ENCODE data around the gene MMRN2.

Gene MMRN2

GRCh38 chr10:86968994-86969355 is 11.6 kb upstream of the MMRN2 start:
- no peak for DNase-seq

DNA sequence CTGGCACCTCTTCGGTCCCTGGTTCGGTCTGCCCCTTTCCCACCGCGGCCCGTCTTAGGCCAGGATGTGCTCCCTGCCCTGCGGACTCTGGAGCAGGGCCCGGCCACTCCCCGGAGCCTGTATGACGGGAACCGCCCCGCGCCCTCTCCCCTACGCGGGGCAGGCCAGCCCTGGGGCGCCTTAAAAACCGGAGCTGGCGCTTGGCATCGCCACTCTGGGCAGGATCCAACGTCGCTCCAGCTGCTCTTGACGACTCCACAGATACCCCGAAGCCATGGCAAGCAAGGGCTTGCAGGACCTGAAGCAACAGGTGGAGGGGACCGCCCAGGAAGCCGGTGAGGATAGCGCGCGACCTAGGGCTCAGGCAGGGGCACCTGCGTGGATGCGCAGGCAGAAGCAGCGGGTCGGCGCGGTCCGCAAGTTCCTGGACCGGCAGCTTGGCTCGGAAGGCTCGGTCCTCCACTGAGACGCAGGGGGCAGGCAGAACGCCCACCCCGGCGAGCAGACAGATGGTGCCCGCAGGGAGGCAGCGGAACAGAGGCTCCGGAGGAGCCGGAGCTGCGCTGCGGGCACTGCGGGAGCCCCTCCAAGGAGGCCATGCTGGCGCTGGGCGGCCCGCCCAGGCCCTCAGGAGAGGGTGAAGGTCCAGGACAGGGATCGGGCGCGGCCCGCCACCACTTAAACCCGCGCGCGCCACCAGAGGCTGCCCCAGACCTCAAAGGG is 11.0 kb upstream of the MMRN2 start, which contains the start of gene ADIRF:
Gene ADIRF, plus strand, starts transcription at position 212 of the 723 bp plus-strand sequence. Its CDS starts 63 bp downstream, at position 275.
- DNase-seq = peak; percentile 18

GRCh38 chr10:86967481-86967941 is 10.1 kb upstream of the MMRN2 start:
- no peak for DNase-seq

DNA sequence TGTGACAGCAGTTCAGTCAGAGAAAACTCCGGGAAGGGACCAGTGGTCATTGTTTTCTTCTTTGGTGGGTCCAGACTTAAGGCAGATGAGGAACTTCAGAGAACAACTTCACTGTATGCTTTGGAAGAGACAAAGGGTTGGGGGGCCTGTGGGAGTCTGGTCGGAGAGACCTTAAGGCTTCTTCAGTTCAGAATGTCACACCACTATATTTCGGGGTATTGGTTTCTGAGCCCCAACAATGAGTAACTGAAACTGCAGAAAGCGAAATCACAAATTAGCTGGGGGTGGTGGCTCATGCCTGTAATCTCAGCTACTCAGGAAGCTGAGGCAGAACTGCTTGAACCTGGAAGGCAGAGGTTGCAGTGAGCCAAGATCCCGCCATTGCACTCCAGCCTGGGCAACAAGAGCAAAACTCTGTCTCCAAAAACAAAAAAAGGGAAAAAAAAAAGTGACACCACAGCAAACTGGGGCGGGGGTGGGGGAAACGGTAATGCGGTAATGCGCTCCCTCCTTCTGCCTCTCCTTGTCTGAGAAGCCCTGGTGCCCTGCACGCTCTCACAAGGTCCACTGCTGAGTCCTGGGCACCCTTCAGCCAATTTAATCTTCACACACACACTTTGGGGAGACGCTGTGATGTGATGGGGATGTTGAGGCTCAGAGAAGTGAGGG is 8.7 kb upstream of the MMRN2 start:
- no peak for DNase-seq

DNA sequence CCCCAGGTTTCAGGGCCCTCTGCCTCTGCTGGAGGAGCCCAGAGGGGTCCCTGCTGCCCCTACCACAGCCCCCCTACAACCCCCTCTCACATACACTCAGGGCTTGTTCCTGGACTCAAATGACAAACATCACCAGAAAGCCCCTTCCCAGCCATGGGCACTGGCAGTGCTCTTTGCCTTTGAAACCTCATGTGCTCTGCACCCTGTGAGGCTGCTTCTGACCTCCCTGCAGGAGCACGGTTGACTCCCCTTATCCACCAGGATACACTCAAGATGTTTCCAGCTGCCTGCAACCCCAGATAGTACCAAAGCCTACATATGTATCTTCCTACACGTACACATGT is 7.4 kb upstream of the MMRN2 start:
- no peak for DNase-seq

DNA sequence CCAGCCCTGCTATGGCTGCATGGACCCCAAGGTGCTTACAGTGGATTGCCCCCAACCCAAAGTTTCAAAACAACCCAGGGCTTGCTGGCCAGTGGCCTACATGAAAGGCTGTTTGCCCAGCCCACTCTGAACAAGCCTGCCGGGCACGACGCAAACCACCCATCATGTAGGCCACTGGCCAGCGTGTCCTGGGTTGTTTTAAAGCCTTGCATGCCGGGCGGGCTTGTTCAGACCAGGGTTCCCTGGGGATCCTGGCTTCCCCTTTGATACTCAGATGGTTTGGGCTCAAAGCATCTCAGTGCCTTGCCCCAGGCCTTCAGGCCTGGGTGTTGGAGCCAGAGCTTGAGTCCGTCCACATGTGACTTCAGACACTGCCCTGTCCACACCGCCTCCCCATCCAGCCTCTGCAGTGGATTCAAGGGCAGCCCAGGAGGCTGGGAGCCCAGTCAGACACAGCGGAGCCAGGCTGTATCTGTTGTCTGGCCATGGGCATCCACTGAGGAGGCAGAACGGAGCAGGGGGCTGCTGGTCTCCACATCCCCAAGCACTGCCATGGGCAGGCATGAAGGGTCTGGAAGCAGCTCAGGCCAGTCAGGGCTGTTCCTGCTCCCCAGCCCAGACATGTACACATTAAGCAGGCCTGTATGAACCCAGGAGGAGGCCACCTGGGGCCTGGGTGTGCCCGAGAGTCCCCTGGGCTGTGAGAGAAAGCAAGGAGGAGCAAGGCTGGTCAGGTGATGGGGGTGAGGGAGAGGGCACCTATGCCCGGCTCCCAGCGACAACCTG is 6.8 kb upstream of the MMRN2 start:
- DNase-seq = no peak

DNA sequence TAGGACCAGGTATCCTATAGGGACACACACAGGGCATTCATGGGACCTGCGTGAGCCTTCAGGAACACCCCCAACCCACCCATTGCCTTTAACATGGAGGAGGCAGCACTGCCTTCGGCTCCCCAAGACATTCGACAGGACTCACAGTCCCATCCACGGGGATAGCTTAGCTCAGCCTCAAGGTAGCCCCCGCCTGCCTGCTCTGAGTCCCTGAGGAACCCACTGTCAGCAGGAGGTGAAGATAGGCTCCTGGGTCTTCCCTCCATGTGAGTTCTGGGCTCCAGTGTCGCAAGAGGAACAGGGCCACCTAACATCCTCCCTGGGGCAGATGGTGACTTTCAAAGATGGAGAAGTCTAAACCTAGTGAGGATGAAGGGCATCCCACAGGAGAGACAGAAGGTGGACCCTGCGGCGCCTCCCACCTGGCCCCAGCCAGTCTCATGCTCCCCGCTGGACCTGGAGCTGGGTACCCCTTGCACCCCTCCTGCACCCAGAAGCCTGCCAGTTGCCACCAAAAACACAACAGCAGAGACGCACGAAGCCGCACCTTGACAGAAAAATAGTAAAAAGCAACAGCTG is 6.0 kb upstream of the MMRN2 start:
- DNase-seq = no peak

- DNase-seq = no peak
These were observed 5.5 kb upstream of the MMRN2 start for GRCh38 chr10:86962981-86963310.

- DNase-seq = no peak
These were observed 4.9 kb upstream of the MMRN2 start for GRCh38 chr10:86962136-86962980.

DNA sequence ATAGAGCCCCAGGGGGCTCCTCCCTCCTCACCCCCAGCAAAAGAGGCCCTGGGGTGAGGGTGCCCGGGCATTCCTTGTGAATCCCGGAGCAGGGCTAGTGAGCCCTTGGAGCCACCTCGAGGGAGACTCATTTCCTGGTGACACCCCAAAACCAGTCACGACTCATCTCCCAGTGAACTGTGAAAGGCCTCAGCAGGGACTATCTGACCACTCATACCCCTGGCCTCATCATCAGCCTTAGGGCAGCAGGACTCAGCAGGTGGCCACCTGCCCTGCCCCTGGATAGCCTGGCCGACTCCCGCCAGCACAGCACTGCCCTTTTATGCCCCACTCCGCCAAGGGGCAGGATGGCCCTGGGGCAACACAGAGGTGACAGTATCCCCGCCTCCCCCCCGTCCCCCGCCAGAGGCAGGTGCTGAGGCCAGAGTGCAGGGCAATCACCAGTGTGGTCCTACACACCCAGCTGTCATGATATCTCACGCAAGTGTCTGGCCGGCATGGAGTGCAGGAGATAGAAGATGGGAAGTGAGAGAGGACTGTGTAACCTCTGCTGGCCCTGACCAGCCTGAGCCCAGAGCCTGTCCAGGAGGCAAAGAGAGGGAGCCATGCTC is 4.2 kb upstream of the MMRN2 start:
- peak; percentile 33 for DNase-seq

DNA sequence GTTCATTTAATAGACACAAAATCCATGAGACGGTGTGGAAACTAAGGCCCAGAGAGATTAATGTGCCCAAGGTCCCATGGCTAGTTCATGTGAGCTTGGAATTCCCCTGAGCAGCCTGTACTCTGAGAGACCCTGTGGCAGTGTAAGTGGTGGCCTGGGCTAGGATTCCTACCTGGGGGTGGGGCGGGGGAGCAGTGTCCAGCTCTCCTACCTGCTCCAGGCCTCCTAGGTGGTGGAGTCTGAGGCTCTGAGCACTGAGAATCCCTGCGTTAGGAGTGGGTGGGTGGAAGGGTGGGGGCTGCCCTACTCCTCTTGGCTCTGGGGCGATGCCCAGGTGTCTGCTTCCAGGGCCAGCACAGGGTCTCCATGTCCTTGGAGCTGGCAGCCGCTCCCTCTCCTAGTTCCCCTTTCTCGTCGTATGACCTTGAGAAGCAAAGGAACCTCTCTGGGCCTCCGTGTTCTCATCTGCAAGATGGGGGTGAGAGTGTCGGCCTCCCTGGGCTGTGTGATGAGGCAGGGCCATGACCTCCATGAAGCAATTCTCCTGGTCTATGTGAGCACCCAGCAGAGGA is 3.5 kb upstream of the MMRN2 start:
- no peak for DNase-seq

DNA sequence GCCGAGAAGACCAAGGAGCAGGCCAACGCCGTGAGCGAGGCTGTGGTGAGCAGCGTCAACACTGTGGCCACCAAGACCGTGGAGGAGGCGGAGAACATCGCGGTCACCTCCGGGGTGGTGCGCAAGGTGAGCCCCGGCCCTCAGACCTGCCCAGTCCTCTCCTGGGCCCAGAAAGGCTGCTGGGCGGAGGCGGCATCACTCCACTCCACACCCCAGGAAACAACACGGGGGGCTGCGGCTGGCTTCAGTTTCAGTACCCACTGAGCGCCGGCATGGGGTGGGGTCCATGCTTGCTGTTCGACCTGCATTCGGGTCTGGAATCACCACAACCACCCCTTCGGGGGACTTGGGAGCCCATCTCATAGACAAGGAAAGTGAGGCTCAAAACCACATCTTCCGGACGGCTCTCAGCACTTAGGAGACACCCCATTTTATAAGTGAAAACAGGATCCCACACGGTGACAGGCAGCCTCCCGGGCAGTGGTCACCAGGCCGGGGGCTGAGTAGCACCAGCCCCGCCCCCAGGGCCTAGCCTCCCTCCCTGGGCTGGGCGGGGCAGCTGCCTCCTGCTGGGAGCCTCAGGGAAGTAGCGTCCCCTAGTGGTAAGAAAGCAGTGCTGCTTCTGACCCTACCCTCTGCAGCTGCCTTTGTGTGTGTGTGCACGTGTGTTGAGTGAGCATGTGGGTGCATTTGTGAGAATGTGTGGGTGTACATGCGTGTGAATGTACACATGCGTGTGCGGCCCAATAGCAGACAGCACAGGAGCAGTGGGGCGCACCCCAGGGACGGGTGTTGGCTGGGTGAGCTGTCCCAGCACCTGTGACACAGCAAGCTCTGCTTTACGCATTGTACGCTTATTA is 2.8 kb upstream of the MMRN2 start:
- DNase-seq = no peak

- DNase-seq = no peak
These were observed 2.3 kb upstream of the MMRN2 start for GRCh38 chr10:86959737-86960002.

DNA sequence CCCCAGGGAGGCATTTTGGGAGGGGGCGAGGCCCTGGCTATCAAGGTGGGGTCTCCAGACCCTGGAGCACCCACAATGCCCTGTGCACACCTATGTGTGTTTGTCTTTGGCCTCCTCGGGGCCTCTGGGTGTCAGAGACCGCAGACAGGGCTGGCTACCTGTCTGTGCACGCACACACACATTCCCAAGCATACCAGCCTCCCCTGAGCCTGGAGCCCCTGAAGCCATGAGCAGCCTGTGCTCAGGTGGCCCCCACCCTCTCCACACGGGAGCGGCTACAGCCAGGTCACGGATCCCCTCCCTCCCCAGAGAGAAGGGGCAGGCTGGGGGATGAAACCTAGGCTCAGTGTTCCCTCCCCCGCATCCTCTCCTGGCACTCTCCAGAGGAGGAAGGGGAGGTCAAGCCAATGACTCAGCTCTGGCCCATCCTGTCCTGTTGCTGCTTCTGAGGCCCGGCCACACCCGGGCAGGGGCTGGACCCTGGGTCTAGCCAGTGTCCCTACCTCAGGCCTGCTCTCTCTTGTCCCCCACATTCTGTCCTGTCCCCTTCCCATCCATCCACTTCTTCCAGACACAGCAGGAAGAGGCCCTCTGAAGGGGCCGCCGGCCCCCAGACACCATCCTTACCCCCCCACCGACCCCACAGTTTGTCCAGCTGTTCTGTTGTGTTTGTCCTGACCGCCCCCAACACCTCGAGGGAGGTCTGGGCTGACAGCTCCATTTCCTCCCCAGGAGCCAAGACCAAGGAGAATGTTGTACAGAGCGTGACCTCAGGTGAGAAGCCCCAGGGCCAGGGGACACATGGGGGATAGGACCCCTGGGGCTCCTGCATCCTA is 1.7 kb upstream of the MMRN2 start:
- DNase-seq = no peak

DNA sequence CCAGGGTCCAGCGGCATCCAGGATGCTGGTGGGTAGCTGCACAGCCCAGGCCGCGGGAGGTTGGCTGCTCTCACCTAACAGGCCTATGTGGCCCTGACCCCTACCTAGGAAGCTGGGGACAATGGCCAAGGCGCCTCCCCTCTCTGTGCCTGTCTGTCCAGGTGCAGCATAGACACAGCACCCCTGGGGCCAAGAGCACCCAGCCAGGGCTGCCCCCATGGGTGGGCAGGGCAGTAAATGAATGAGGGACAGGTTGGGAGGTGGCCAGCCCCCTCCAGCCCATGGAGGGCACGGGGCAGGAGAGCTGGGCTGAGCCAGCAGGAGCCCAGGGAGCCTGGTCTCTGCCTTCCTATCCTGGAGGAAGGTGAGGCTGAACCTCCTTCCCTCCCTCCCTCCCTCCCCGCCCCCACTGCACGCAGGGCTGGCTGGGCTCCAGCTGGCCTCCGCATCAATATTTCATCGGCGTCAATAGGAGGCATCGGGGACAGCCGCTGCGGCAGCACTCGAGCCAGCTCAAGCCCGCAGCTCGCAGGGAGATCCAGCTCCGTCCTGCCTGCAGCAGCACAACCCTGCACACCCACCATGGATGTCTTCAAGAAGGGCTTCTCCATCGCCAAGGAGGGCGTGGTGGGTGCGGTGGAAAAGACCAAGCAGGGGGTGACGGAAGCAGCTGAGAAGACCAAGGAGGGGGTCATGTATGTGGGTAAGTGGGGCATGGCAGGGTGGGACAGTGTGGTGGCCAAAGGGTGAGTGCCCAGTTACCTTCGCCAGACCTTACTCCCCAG is 893 bp upstream of the MMRN2 start, which contains the start of gene SNCG:
Gene SNCG, plus strand, starts transcription at position 484 of the 785 bp plus-strand sequence. Its CDS starts 99 bp downstream, at position 583.
- DNase-seq = no peak

DNA sequence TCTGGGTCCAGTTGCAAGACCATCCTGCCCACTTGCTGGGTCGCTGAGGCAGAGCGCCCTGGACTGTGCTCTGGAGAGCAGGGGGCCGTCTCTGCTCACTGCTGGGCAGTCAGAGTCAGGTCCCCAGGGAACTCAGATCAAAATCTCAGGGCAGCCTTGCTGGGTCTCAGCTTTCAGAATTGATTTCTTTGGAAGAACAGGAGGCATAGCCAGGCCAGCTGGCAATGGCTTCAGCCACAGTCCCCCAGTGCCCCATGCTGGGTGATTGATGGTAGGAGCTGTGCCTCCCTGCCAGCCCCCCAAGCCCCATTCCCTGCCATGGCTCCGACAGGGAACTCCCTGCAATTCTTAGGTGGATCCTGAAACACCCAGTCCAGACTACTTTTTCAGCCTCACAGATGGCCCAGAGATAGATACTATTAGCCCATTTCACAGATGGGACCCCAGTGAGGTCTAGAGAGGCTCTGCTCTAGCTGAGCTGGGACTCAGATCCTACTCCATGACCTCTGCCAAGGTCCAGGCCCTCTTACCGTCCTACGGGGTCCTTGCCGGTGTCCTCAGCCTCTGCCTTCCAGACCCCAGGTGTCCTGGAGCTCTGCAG is 467 bp downstream of the MMRN2 start:
- DNase-seq = no peak

- no peak for DNase-seq
These were observed 1.1 kb downstream of the MMRN2 start for GRCh38 chr10:86956195-86956847.
